CD4-positive, alpha-beta T cell treated with Interleukin-10 for 1 hour (primary cell): Measurements from ENCODE around the gene PARP1.

Source experiments
- DNase-seq: peaks from one replicate; pipeline ENCODE4 v3.0.0-alpha.2; 2020

Gene PARP1

DNA sequence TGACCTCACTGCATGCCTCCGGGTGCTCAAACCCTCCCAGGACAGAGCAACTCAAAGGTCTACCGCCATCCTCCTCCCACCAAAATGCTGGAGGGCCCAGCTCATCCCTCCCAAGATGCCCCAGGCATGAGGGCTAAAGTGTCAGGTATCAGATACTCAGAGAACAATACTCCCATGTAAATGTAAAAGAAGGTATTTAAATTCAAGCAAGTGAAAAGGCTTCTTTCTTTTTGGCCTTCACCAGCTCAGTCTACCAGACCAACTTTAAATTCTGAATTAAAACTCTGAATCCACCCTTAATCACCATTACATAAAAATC lies 3.0 kb downstream of the PARP1 start:
- no peak for DNase-seq

DNA sequence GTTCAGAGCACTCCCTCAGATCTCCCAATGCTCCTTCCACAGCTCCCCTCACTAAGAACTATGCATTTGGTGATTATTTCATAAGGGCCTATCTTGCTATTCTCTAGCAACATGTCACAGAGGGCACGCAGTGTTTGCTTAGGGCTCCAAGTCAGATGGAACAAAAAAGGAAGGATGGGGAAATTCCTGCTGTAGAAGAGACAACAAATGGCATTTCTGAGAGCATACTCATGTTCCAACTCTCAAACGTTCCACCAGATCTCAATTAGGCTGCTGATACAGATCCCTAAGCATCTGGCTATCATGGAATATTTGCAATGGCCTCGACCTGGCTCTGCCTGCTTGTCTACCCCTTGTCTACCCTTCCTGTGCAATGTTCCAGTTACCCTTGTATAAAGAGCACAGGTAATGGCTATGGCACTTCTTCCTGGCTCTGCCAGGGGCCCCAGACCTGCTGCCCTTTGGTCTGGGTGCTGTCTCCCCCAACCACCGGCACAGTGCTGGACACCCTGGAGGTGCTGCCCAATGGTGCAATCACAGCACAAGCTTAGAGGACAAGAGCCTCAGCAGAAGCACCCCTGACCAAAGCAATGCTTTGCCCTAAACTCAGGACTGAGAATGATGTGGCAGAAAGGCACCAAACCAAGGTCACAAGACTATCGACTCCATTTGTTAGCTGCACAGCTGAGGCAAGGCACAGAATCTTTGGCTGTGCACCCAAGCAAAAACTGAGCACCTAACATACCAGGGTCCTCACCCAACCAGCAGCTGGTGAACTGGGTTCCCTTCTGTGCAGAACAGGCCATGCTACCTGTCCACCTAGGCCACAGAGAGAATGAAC lies 3.6 kb downstream of the PARP1 start:
- no peak for DNase-seq

DNA sequence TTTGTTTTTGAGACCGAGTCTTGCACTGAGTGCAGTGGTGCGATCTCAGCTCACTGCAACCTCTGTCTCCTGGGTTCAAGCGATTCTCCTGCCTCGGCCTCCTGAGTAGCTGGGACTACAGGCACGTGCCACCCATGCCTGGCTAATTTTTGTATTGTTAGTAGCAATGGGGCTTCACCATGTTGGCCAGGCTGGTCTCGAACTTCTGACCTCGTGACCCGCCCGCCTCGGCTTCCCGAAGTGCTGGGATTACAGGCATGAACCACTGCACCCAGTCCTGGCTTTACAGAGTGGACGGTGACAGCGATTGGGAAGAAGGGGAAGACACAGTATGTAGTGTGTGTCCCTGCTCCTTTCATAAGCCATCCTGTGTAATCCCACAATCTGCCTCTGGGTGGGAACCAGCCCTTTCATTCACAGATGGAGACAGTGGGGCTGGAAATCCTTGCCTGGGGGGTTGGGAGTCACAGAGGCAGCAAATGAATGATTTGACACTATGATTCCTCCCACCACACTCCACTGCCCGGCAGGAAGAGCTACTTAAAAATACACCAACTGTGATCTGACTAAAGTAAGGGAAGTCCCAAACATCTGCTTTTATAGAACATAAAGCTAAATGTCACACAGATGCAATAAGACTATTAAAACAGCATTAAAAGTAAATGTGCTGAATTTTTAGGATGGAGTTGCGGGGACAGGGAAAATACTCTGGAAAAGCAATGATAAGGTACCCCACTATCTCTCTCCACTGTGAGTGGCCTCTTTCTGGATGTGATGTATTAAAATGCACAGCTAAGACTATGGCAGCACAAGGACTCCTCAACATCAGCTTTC lies 4.5 kb downstream of the PARP1 start:
- DNase-seq: no peak

DNA sequence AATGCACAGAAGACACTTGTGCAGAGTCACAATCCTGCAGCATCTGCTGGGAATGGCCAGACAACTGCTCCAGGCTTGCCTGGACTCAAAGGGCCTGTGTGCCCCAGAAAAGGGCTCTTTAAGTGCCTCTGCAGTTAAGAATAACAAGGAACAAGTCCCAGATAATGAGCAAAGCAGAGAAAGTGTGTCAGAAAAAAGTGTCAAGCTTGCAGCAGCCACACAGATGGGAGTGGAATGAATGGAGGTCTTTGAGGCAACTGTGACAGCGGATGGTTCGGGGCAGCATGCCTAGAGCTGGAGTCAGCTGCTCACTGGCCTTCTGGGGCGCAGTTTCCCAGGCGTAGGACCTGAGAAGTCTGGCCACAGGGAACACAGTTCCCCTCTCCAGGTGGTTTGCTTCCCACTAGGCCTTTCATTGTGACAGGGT lies 5.1 kb downstream of the PARP1 start:
- no peak for DNase-seq

DNA sequence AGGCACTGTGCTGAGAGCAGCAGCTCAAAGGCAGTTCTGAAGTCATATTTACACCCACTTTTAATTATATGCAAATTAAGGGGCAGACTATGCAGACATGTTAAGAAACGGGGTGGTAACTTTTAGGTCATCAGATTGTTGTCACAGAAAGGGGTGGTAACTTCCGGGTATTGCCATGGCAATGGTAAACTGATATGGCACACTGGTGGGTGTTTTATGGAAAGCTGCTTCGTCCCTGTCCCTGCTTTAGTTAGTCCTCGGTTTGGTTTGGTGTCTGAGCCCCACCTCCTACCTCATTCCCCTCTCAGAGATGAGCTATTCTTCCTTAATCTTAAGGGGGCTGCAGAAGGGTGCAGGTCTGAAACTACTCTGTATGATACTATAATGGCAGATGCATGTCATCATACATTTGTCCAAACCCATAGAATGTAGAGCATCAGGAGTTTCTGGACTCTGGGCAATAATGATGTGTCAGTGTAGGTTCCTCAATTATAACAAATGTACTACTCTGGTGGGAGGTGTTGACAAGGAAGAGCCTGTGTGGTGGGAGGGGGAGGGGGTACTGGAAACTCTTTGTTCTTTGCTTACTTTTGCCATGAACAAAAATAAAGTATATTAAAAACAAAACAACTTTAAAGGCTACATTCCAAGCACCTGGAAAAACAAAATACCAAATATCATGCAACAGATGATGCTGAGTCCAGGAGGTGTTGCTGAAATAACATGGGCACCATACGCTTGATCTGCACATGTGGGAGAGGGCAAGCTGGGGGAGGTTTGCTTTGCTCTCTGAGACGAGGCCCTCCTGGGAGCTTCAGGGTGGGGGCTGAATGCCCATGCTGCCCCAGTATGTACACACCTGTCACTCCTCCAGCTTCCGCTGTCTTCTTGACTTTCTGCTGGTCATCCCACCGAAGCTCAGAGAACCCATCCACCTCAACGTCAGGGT lies 6.3 kb downstream of the PARP1 start:
- DNase-seq: no peak

DNA sequence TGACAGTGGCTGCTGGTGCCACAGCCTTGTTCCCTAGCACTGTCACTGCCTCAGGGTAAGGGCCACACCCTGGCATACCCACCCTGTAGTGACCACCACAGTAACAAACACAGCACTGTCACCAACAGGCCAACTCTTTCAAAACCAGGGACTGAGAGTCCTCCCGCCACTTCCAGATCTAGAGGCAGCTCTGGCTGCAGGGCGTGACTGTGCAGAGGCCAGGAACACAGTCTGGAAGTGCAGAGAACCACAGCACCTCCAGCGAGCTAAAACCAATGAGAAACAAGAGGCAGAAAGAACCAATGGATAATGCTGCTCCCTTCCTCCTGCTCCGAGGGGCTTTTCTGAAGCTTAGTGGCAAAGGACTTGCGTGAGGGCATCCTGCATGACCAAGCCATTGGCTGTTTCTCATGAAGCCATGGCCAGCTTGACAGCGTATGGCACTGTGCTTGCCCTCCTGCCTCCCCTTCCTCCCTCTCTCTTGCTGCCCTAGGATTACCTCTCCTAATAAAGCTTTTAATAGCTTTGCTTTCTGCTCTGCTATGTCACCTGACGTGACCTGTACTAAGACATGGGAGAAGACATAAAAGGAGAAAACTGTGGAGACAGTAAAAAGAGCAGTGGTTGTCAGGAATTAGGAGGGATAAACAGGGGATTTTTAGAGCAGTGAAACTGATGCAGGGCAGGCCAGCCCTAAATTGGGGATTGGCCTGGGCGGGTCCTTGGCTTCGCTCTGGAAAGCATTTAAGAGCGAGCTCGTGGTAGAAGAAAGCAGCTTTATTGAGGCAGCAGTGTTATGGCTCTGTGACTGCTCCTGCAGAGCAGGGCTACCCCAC lies 7.2 kb downstream of the PARP1 start:
- DNase-seq: no peak

DNA sequence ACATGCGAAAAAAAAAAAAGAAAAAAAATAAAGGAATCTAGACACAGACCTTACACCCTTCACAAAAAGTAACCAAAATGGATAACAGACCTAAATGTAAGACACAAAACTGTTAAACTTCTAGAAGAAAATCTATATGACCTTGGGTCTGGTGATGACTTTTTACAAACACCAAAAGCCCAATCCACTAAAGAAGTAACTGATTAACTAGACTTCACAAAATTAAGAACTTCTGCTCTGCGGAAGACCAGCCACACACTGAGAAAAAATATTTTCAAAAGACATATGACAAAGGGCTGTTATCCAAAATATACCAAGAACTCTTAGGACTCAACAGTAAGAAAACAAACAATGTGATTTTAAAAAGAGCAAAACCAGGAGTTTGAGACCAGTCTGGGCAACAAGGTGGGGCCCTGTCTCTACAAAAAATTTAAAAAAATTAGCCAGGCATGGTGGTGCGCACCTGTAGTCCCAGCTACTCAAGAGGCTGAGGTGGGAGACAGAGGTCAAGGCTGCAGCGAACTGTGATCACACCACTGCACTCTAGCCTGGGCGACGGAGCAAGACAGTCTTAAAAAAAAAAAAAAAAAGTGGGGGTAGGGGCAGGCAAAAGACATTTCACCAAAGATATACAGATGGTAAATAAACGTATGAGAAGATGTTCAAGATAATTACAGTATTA lies 9.8 kb downstream of the PARP1 start:
- no peak for DNase-seq

DNA sequence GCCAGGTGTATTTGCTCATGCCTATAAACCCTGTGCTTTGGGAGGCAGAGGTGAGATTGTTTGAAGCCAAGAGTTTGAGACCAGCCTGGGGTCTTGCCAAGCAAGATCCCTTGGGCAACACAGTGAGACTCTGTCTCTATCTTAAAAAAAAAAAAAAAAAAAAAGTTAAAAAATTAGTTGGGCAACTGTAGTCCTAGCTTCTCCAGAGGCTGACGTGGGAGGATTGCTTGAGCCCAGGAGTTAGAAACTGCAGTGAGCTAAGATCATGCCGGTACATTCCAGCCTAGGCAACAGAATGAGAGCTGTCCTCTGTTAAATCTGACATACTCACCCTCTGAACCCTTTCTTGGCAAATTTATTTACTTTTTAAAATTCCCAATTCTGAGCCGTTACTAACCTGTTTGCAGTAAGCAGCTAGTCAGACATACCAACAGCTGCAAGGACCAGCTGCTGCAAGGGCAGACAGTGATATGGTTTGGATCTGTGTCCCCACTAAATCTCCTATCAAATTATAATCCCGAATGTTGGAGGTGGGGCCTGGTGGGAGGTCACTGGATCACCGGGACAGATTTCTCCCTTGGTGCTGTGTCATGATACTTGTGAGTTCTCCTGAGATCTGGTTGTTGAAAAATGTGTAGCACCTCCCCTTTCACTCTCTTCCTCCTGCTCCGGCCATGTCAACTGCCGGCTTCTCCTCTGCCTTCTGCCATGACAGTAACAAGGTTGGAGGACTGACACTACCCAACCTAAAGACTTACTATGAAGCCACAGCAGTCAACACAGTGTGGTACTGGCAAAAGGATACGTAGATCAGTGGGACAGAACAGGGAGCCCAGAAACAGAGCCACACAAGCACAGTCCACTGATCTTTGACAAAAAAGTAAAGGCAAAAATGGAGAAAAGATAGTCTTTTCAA lies 10.6 kb downstream of the PARP1 start:
- no peak for DNase-seq

DNA sequence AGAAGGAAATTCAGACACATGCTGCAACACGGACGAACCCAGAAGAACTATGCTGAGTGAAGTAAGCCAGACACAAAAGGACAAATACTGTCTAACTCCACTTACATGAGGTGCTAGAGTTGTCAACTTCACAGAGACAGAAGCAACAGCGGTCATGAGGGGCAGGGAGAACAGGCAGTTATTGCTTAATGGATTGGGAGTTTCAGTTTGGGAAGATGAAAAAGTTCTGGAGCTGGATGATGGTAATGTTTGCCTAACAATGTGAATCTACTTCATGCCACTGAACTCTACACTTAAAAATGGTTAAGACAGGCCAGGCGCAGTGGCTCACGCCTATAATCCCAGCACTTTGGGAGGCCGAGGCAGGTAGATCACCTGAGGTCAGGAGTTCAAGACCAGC lies 12.1 kb downstream of the PARP1 start:
- no peak for DNase-seq

DNA sequence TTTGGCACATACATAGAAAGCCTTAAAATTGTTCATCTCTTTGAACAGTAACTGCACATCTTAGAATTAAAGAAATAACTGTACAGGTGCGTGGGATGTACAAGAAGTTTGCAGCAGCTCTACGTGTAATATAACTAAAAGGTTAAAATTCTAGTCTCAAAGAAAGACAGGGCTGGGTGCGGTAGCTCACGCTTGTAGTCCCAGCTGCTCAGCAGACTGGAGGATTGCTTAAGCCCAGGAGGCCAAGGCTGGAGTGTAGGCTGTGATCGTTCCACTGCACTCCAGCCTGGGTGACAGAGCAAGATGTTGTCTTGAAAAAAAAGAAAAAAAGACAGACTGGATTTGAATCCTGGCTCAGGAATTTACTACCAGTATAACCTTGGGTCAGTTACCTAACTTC lies 13.4 kb downstream of the PARP1 start:
- DNase-seq: no peak

DNA sequence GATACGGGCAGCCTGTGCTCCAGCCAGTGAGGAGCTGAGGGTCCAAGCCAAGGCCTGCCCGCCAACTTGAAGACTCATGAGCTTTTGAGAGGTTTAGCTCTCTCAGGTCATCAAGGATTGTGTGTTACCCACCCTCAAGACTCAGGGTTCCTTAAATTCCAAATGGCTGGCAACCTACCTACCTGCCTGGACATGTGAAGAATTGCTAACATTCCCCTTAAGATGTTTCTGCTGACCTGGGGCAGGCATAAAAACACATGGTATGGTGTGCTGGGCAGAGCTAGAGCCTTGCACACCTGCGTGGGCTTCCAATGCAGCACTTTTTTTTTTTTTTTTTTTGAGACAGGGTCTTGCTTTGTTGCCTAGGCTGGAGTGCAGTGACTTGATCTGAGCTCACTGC lies 17.2 kb downstream of the PARP1 start:
- DNase-seq: no peak

DNA sequence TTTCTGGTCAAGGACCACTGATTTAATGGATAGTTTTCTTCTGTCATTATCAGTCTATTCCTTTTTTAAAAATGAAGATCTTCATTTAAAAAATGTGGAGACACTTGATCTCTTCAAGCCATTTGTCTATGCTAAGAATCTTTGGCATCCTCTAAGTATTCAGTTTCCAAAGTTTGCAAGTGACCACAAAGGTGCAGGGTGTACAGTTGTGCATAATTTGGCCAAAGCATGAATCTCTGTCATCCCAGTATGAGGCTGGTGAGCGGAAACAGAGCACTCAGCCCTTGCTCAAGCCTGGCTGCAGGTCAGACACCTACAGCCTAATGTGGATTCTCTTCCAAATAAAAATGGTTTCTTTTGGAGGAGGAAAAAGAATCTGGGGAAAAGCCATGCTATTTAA lies 19.8 kb downstream of the PARP1 start:
- no peak for DNase-seq

DNA sequence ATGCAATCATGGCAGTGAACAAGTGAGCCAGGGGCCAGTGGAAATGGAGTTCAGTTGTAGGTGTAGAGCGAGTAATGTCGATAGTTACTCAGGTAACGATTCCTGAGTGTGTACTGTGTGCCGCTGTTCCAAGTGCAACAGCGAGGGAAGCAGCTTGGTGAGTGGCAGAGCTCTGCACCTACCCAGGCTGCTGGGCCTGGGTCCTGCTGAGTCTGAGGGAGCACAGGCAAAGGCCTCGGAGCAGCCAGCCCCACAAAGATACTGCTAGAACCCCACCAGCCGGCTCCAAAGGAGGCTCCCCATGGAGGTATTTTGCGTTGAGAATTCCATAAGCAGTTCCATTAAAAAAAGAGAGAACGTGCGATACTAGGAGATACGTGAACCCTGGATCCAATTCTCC lies 23.2 kb downstream of the PARP1 start:
- no peak for DNase-seq

DNA sequence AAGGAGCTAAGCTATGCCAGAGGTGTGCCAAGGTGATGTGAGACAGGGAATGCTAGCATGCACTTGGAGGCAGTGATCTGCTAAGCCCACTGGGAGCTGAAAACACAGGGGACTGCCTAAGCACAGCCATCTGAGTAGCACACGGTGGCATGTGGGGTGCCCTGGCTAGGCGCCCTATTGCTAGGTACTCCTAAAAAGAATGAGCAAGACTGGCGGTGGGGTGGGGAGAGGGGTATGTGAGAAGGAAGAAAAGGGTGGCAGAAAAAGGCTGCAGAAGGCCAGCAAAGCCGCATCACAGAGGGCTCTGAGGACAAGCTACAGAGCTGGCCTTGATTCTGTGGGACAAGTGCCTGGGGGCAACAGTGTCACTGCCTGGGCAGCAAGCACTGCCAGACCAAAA lies 23.9 kb downstream of the PARP1 start:
- no peak for DNase-seq

DNA sequence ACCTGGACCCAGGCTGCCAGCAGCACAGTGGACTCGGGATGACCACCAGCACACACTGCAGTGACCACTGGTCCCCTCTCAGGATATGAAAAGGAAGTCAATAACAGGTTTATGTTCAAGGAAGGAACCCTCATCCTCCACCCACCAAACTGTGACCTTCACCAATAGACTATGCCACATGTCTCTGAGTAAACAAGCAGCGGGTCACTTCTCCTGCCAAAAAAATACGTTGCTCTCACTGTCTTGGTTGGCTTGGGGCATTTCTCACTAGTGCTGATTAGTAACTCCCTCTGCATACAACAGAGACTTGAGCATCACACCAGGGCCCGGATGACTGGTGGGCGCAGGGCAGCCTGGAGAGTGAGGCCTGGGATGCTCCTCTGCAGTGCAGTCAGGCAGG lies 25.9 kb downstream of the PARP1 start:
- DNase-seq: no peak

DNA sequence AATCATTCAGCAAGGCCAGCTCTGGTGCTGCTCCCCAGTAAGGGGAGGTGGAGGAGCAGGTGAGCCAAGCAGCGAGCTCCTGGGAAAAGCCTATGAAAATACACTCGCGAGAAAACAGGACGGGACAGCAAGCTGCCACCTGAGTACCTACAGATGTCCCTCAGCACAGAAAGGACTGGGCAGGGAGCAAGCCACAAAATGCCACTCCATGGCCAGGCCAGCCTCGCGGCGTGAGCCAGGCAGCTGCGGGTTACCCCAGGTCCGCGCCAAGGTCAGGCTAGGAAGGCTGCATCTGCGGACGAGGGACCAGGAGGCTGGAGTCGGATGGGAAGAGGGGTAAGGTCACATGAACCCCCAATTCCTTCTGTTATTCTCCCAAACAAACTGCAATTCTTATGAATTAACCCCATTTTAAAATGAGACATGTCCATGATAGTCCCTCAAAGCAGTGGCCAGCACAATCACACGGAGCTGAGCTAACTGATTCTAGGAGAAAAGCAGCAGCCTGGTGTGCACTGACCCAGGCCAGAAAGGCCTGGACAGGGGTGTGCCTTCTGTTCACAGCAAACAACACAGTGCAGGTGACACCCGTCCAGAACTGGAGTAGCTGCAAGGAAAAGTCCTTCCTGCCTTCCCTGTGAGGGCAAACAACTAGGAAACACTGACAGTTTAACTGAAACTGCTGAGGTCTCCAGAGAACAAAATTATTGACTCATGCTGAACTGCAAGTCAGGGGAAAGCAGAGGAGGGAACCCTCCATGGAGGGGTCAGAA lies 26.5 kb downstream of the PARP1 start:
- DNase-seq: no peak

DNA sequence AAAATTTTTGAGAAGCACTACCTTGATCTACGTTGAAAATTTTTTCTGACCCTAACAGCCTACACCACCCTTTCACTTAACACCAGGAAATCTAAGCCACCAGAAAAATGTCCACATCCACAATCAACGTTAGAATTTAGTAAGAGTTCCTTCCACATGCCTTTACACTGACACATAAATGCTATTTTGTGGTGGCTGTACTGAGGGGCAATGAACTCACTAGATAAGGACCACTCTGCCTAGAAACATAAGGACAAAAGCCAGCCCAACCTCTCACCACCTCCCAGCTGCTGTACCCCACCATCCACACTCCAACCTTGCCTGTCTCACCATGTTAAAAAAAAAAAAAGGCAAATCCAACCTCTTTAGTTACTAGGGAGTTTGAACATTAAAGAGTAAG lies 29.8 kb downstream of the PARP1 start:
- no peak for DNase-seq

DNA sequence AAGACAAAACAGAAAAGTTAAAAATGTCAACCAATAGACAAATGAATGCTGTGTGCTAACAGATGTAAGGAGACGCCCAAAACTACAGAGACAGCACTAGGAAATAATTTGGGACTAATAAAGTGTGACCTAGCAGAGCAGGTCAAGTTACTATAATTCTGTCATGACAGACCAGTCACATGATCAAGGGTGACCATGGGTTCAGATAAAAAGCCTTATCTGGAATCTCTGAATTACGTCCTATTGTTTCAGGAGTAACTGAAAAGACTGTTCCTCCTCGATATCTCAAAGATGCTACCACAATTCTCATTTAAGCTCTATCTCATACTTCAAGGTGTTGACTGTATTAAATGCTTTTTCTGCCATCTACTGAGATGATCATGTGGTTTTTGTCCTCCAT lies 31.6 kb downstream of the PARP1 start:
- DNase-seq: no peak

DNA sequence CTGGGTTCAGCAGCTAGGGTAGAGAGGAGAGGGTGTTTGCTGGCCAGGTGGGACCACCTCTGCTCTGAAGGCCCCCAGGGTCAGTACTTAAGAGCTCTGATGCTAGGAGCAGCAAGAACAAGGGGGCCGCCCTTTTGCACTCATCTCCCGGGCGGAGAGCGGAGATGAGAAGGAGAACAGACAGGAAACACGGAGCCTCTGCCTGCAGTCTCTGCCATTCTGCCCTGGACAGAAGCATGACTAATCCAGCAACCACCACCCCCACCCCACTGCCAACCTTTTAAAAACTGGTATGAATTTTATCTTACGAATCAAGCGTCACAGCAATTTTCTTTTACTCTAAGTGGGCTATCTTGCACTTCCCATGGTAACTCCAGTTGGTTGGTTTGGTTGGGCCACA lies 34.5 kb downstream of the PARP1 start:
- DNase-seq: no peak

DNA sequence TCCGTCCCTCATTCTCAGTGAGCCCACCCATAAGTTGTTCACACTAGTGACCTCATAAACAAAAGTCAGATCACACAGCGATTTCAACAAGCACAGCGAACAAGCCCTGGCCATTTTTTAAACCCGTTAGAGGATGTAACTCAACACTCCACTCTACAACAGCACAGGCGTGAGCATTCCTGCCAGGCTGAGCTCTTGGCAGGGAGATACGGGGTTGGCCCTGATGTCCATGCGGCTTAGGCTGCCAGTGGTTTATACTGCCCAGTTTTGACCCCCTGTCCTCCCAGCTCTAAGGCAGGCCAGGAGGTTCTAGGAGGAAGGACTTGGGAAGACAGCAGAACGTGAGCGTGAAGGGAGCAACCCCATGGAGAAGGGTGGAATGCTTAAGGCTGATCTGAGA lies 35.0 kb downstream of the PARP1 start:
- DNase-seq: no peak
